PC-3 (cell line): ENCODE data around the gene UBR2. TPM values are rescaled to one million over a fixed set of nuclear protein-coding genes. Genes with fewer than 3 reads are reported as not detected.
"Not testable (repeated sequence)": the region's sequence is repeated elsewhere in the genome, so short reads cannot be mapped to it uniquely, and the experiment has no call there.

Experiments used
- ATAC-seq: fragments of 200-7000 bp; cut with Tn5 transposase; 2 replicates; pipeline ENCODE4 v1.9.1; 2020; ENCODE audit warnings: mild to moderate bottlenecking, moderate library complexity
- BruUV-seq: library from RNA; stranded (reverse); fragments of 400-500 nt; replicated peaks from 2 replicates; lab custom pipeline; 2021; lab: Mats Ljungman, UMichigan
- CTCF ChIA-PET: fragments of 300-600 bp; sonication (Branson Sonifier 250); formaldehyde crosslinking; loops from one replicate; lab custom pipeline; 2022; ENCODE audit warnings: antibody characterized with exemption; lab: Charles Lee
- POLR2A ChIA-PET: fragments of 300-600 bp; sonication (Branson Sonifier 250); formaldehyde crosslinking; loops from one replicate; lab custom pipeline; 2022; ENCODE audit warnings: antibody characterized with exemption; ENCODE audit not compliant: unreplicated experiment; lab: Charles Lee
- DNase-seq: peaks from one replicate; pipeline ENCODE4 v3.0.0-alpha.2; 2015
- H2AFZ ChIP-seq: fragments of 300-600 bp; sonication (generic); 2 replicates; pipeline ENCODE4 v1.6.0; 2016; ENCODE audit warnings: antibody characterized with exemption, low read length
- H3F3A ChIP-seq: fragments of 300-600 bp; sonication (generic); one replicate; pipeline ENCODE4 v1.6.0; 2017; ENCODE audit warnings: antibody characterized with exemption, low read length, control low read depth, mild to moderate bottlenecking; ENCODE audit not compliant: unreplicated experiment
- H3K27ac ChIP-seq: fragments of 300-600 bp; sonication (generic); 2 replicates; pipeline ENCODE4 v1.5.1; 2016; ENCODE audit warnings: mild to moderate bottlenecking, low read length
- H3K27me3 ChIP-seq: fragments of 300-600 bp; sonication (generic); 2 replicates; pipeline ENCODE4 v1.6.1; 2016; ENCODE audit warnings: low read length, mixed read lengths
- H3K36me3 ChIP-seq: fragments of 300-600 bp; sonication (generic); 2 replicates; pipeline ENCODE4 v1.6.1; 2016; ENCODE audit warnings: low read depth, mixed run types, low read length, mixed read lengths
- H3K4me1 ChIP-seq: fragments of 300-600 bp; sonication (generic); 2 replicates; pipeline ENCODE4 v1.5.1; 2016; ENCODE audit warnings: low read length; ENCODE audit not compliant: insufficient read depth
- H3K4me2 ChIP-seq: fragments of 300-600 bp; sonication (generic); 2 replicates; pipeline ENCODE4 v1.6.0; 2016; ENCODE audit warnings: low read length
- H3K4me3 ChIP-seq: fragments of 300-600 bp; sonication (generic); 2 replicates; pipeline ENCODE4 v1.5.1; 2016; ENCODE audit warnings: mild to moderate bottlenecking, low read length, mixed read lengths
- H3K79me2 ChIP-seq: fragments of 300-600 bp; sonication (generic); 2 replicates; pipeline ENCODE4 v1.6.1; 2017; ENCODE audit warnings: low read length, mixed read lengths
- H3K9ac ChIP-seq: fragments of 300-600 bp; sonication (generic); 2 replicates; pipeline ENCODE4 v1.6.0; 2016; ENCODE audit warnings: mild to moderate bottlenecking, low read length
- H3K9me2 ChIP-seq: fragments of 300-600 bp; sonication (generic); replicated peaks from 2 replicates; pipeline ENCODE4 v1.6.1; 2016; ENCODE audit warnings: mixed run types, low read length, mixed read lengths
- H3K9me3 ChIP-seq: fragments of 300-600 bp; sonication (generic); 2 replicates; pipeline ENCODE4 v1.6.1; 2016; ENCODE audit warnings: low read length, mixed read lengths
- H4K20me1 ChIP-seq: fragments of 300-600 bp; sonication (generic); 2 replicates; pipeline ENCODE4 v1.6.1; 2016; ENCODE audit warnings: low read length, mixed read lengths
- CTCF ChIP-seq: fragments of 300-600 bp; sonication (generic); conservative IDR thresholded peaks from 2 replicates; pipeline ENCODE4 v1.5.1; 2017; ENCODE audit warnings: antibody characterized with exemption, low read depth, mild to moderate bottlenecking, low read length
- EZH2 ChIP-seq: fragments of 300-600 bp; sonication (generic); IDR thresholded peaks from one replicate; pipeline ENCODE4 v1.6.1; 2017; ENCODE audit warnings: antibody characterized with exemption, mild to moderate bottlenecking, low read length; ENCODE audit not compliant: unreplicated experiment
- EZH2phosphoT487 ChIP-seq: fragments of 300-600 bp; sonication (generic); IDR thresholded peaks from 2 replicates; pipeline ENCODE4 v1.6.1; 2018; ENCODE audit warnings: mild to moderate bottlenecking, antibody characterized with exemption, low read length, borderline replicate concordance
- intact Hi-C: fragments of 100-400 bp; cut with micrococcal nuclease; formaldehyde crosslinking; loops from 2 replicates; pipeline ENCODE4 v1.9.0; 2023
- total RNA-seq: library from RNA; depleted of rRNA; stranded (reverse); fragments of >200 nt; gene quantifications from 2 replicates; pipeline ENCODE4 v1.2.3, GENCODE V29; 2014

UBR2 gene
- total RNA-seq, 1 experiment from 2014 or later = 19.6 TPM

GRCh38 chr6:42697268-42697655, 133.4 kb downstream of the UBR2 start:
- CTCF ChIA-PET = no interaction called here

GRCh38 chr6:42698217-42698616, 134.4 kb downstream of the UBR2 start:
- Histone ChIP-seq H4K20me1 (no peaks in the 10 kb centered on the region), H3K9me2 (no peaks in the 10 kb centered on the region), H2AFZ (no peak overlapping the region), H3K9me3 (no peaks in the 10 kb centered on the region), H3K9ac (no peak overlapping the region), H3K4me1 (peaks cover 8% of the 10 kb centered on the region), H3K27ac (no peak overlapping the region), H3K4me3 (no peak overlapping the region), H3K4me2 (no peak overlapping the region), H3K27me3 (no peaks in the 10 kb centered on the region), H3K79me2 (no peaks in the 10 kb centered on the region), H3F3A (no peaks in the 10 kb centered on the region), H3K36me3 (no peaks in the 10 kb centered on the region)
- no peak for ATAC-seq
- TF ChIP-seq CTCF (no peak), EZH2phosphoT487 (no peak), EZH2 (no peak)
- DNase-seq = no peak
- POLR2A ChIA-PET = interaction anchor here (0.7 kb wide), 1 partner anchor 32 kb away, joined by 9 read pairs; no protein-coding TSS in a partner anchor
- BruUV-seq = no TSS peak
- CTCF ChIA-PET = interaction anchor here (0.7 kb wide), 1 partner anchor 28 kb away, joined by 6 read pairs; no protein-coding TSS in a partner anchor
- intact Hi-C loops = no loop called here

More at GRCh38 chr6:42697268-42697655, 133.4 kb downstream of the UBR2 start:
- Histone ChIP-seq H3K27ac (no peak overlapping the region), H3K9me3 (no peaks in the 10 kb centered on the region), H3K4me3 (no peak overlapping the region), H3K27me3 (no peaks in the 10 kb centered on the region), H3K79me2 (no peaks in the 10 kb centered on the region), H3K9ac (no peak overlapping the region), H3F3A (no peaks in the 10 kb centered on the region), H3K36me3 (no peaks in the 10 kb centered on the region; the same call in 1 of the 2 replicates), H3K9me2 (no peaks in the 10 kb centered on the region), H2AFZ (no peak overlapping the region), H4K20me1 (no peaks in the 10 kb centered on the region), H3K4me2 (no peak overlapping the region), H3K4me1 (peaks cover 6% of the 10 kb centered on the region)
- POLR2A ChIA-PET = no interaction called here
- no peak for DNase-seq
- TF ChIP-seq EZH2 (no peak), EZH2phosphoT487 (no peak)
- BruUV-seq = no TSS peak
- intact Hi-C loops = no loop called here
- ATAC-seq = no peak

- no peaks in the 10 kb centered on the region for H3K79me2 ChIP-seq
- peaks cover 8% of the 10 kb centered on the region for H3K4me1 ChIP-seq
- CTCF ChIA-PET = no interaction called here
- no peaks in the 10 kb centered on the region for H3K9me2 ChIP-seq
- H3K4me2 ChIP-seq = 0 out of 2 replicates have a peak overlapping the region, but pooled peaks have one; percentile 14
- DNase-seq (peak; percentile 65), ATAC-seq (peak; percentile 61)
- H3K9me3 ChIP-seq = no peaks in the 10 kb centered on the region
- H3F3A ChIP-seq = no peaks in the 10 kb centered on the region
- no peak overlapping the region for H3K4me3 ChIP-seq
- H3K9ac ChIP-seq = no peak overlapping the region
- H2AFZ ChIP-seq = no peak overlapping the region
- no peaks in the 10 kb centered on the region for H3K27me3 ChIP-seq
- no peaks in the 10 kb centered on the region for H3K36me3 ChIP-seq
- POLR2A ChIA-PET = no interaction called here
- TF ChIP-seq EZH2 = no peak
- no peak for TF ChIP-seq EZH2phosphoT487
- TF ChIP-seq CTCF = no peak
- intact Hi-C loops = no loop called here
- no peaks in the 10 kb centered on the region for H4K20me1 ChIP-seq
- no TSS peak for BruUV-seq
- no peak overlapping the region for H3K27ac ChIP-seq
These were observed 138.4 kb downstream of the UBR2 start for GRCh38 chr6:42702200-42702599.

- H4K20me1 ChIP-seq, H3K36me3 ChIP-seq, ATAC-seq, H3K27ac ChIP-seq, H3K9me3 ChIP-seq, CTCF ChIA-PET, BruUV-seq, H3F3A ChIP-seq, H3K79me2 ChIP-seq, intact Hi-C loops, POLR2A ChIA-PET, H3K9ac ChIP-seq, DNase-seq, H3K27me3 ChIP-seq, H3K4me2 ChIP-seq, H2AFZ ChIP-seq, H3K4me1 ChIP-seq, H3K9me2 ChIP-seq, H3K4me3 ChIP-seq: not testable (repeated sequence)
These were observed 139.0 kb downstream of the UBR2 start for GRCh38 chr6:42702786-42703185.
